ENCODE results near the gene MCM3. TPM values are rescaled to one million over a fixed set of nuclear protein-coding genes. Genes with fewer than 3 reads are reported as not detected.

MCM3 gene
- total RNA-seq, 1 experiment from 2014 or later = 191 TPM

DNA sequence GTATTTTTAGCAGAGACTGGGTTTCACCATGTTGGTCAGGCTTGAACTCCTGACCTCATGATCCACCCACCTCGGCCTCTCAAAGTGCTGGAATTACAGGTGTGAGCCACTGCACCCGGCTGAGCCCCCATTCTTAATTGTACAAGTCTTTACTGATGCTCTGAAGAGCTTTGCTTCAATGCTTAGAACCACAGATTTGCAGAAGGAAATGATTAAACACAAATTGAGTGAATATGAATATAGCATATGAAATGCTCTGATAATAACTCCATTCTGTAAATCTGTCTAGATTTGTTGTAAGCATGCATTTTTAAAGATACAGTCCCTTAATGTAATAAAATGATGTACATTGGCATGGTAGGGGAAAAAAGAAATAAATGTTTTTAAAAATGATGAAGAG, 4.3 kb upstream of the MCM3 start:
- Histone ChIP-seq H4K20me1 (ENCODE audit: insufficient read depth) (no peaks in the 10 kb centered on the region), H3K79me2 (ENCODE audit: insufficient read depth, low read length) (peaks cover 7% of the 10 kb centered on the region), H3K9me2 (ENCODE audit: insufficient read depth) (no peaks in the 10 kb centered on the region), H2AFZ (ENCODE audit: low read depth, low read length, poor library complexity, severe bottlenecking) (no peak overlapping the region), H3K4me3 (replicated peaks in 1 of 2; ENCODE audit: low read depth in 1 of 2, low read length in 2 of 2) (no peak overlapping the region), H3K4me1 (ENCODE audit: control insufficient read depth in 1 of 2, insufficient read depth in 2 of 2, low read length in 2 of 2) (peaks cover 0 to 15% of the 10 kb centered on the region in 2 experiments; a peak in 2 of 4 replicates), H3K27me3 (ENCODE audit: insufficient read depth, low read length) (no peaks in the 10 kb centered on the region), H3K27ac (ENCODE audit: low read depth, low read length) (no peak overlapping the region), H3K9me3 (ENCODE audit: control insufficient read depth in 1 of 2, insufficient read depth in 1 of 2, low read depth in 1 of 2, low read length in 2 of 2) (no peaks in the 10 kb centered on the region), H3K36me3 (ENCODE audit: control insufficient read depth in 1 of 2, insufficient read depth in 2 of 2, low read length in 2 of 2) (no peaks in the 10 kb centered on the region), H3K9ac (ENCODE audit: low read length) (no peak overlapping the region), H3K4me2 (ENCODE audit: low read length) (no peak overlapping the region)
- ATAC-seq (no peak), DNase-seq (ENCODE audit: low read depth, low spot score) (no peak)
- no TSS peak for BruUV-seq (replicated peaks)
- TF ChIP-seq FOSL1 (IDR thresholded peaks at IDR 0.05; ENCODE audit: low read depth) (no peak), JUND (IDR thresholded peaks at IDR 0.05) (no peak), ELF1 (IDR thresholded peaks at IDR 0.05; ENCODE audit: borderline replicate concordance, low read depth) (no peak), EGR1 (IDR thresholded peaks at IDR 0.05; ENCODE audit: low read depth) (no peak), CBX3 (IDR thresholded peaks at IDR 0.05; ENCODE audit: low read depth) (no peak), RAD21 (IDR thresholded peaks at IDR 0.05; ENCODE audit: low read depth) (no peak), MAX (IDR thresholded peaks at IDR 0.05) (no peak), ZBTB33 (IDR thresholded peaks at IDR 0.05; ENCODE audit: extremely low read depth, insufficient replicate concordance, low read length) (no peak), TCF7L2 (IDR thresholded peaks at IDR 0.05; ENCODE audit: borderline replicate concordance, extremely low read depth, insufficient read depth, insufficient read length) (no peak), YY1 (IDR thresholded peaks at IDR 0.05; ENCODE audit: extremely low read depth, insufficient replicate concordance, low read depth, low read length) (no peak), EZH2 (IDR thresholded peaks at IDR 0.05) (no peak), ZFX (IDR thresholded peaks at IDR 0.05) (no peak), CEBPB (IDR thresholded peaks at IDR 0.05; ENCODE audit: low read depth) (no peak), ZNF274 (IDR thresholded peaks at IDR 0.05; ENCODE audit: low read depth, low read length) (no peak)
- TF ChIP-seq, protein P1, sequence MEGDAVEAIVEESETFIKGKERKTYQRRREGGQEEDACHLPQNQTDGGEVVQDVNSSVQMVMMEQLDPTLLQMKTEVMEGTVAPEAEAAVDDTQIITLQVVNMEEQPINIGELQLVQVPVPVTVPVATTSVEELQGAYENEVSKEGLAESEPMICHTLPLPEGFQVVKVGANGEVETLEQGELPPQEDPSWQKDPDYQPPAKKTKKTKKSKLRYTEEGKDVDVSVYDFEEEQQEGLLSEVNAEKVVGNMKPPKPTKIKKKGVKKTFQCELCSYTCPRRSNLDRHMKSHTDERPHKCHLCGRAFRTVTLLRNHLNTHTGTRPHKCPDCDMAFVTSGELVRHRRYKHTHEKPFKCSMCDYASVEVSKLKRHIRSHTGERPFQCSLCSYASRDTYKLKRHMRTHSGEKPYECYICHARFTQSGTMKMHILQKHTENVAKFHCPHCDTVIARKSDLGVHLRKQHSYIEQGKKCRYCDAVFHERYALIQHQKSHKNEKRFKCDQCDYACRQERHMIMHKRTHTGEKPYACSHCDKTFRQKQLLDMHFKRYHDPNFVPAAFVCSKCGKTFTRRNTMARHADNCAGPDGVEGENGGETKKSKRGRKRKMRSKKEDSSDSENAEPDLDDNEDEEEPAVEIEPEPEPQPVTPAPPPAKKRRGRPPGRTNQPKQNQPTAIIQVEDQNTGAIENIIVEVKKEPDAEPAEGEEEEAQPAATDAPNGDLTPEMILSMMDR (IDR thresholded peaks at IDR 0.05 in 2 of 3, conservative IDR thresholded peaks at IDR 0.05 in 1 of 3; ENCODE audit: borderline replicate concordance in 1 of 3, insufficient read depth in 1 of 3, low read depth in 2 of 3, low read length in 2 of 3) = no peak
- ChIA-PET RAD21 (ENCODE audit: low non-redundant PET in 1 of 2, low total read pairs in 2 of 2, uncharacterized antibody in 2 of 2, unreplicated experiment in 2 of 2) (no interaction called here), POLR2A (no interaction called here), CTCF (interaction anchor here (1.0 to 1.1 kb wide), 2 partner anchors 11 to 111 kb away, joined by 3 to 4 read pairs; no protein-coding TSS in a partner anchor)
- intact Hi-C loops (cut with micrococcal nuclease) = loop anchor here (10.0 kb wide), 2 partner anchors 226 to 306 kb away; no protein-coding TSS in a partner anchor
